ENCODE data around the gene DUSP11. TPM values are rescaled to one million over a fixed set of nuclear protein-coding genes. Genes with fewer than 3 reads are reported as not detected.
"Not testable (repeated sequence)": the region's sequence is repeated elsewhere in the genome, so short reads cannot be mapped to it uniquely, and the experiment has no call there.

Gene DUSP11
- total RNA-seq, 4 donors from 2014 or later: 13.6 to 15.8 (median 14.7) TPM

- no peaks in the 10 kb centered on the region for H3K27me3 ChIP-seq
- in situ Hi-C loops (cut with MboI; ENCODE audit: low sequenced_read_pairs in 4 of 4): no loop called here
- no peak overlapping the region for H3K4me3 ChIP-seq
- H3K27ac ChIP-seq: no peak overlapping the region
- intact Hi-C loops (cut with DNase I; ENCODE audit: low total_unique reads): no loop called here
- no peak for DNase-seq
- TF ChIP-seq POLR2A (IDR thresholded peaks at IDR 0.05) (no peak), CTCF (IDR thresholded peaks at IDR 0.05 in 4 of 5, conservative IDR thresholded peaks at IDR 0.05 in 1 of 5) (no peak)
- no peaks in the 10 kb centered on the region for H3K9me3 ChIP-seq
- peaks cover 10 to 11% of the 10 kb centered on the region in 2 donors for H3K4me1 ChIP-seq
- no peak for ATAC-seq
- peaks cover 4 to 72% of the 10 kb centered on the region in 2 donors for H3K36me3 ChIP-seq
Measured at GRCh38 chr2:73762571-73762970, 17.3 kb downstream of the DUSP11 start.

- intact Hi-C loops (cut with DNase I; ENCODE audit: low total_unique reads): no loop called here
Measured at GRCh38 chr2:73759904-73760303, 20.0 kb downstream of the DUSP11 start.

GRCh38 chr2:73759285-73759764, 20.6 kb downstream of the DUSP11 start:
- ATAC-seq: no peak
- no peak for DNase-seq
- no peak overlapping the region for H3K27ac ChIP-seq

More at GRCh38 chr2:73759904-73760303, 20.0 kb downstream of the DUSP11 start:
- TF ChIP-seq POLR2A (IDR thresholded peaks at IDR 0.05): no peak
- TF ChIP-seq CTCF (IDR thresholded peaks at IDR 0.05 in 4 of 5, conservative IDR thresholded peaks at IDR 0.05 in 1 of 5): no peak
- peaks cover 4 to 46% of the 10 kb centered on the region in 2 donors for H3K36me3 ChIP-seq
- in situ Hi-C loops (cut with MboI; ENCODE audit: low sequenced_read_pairs in 4 of 4): no loop called here
- H3K4me1 ChIP-seq: peaks cover 10 to 11% of the 10 kb centered on the region in 2 donors
- DNase-seq: no peak
- ATAC-seq: no peak
- no peaks in the 10 kb centered on the region for H3K9me3 ChIP-seq
- no peak overlapping the region for H3K27ac ChIP-seq
- H3K27me3 ChIP-seq: no peaks in the 10 kb centered on the region
- no peak overlapping the region for H3K4me3 ChIP-seq

GRCh38 chr2:73754332-73754731, 25.6 kb downstream of the DUSP11 start:
- H3K36me3 ChIP-seq: peaks cover 0 to 23% of the 10 kb centered on the region in 2 donors
- H3K9me3 ChIP-seq; DNase-seq; H3K27ac ChIP-seq; ATAC-seq; in situ Hi-C loops (cut with MboI; ENCODE audit: low sequenced_read_pairs in 4 of 4); H3K4me3 ChIP-seq; H3K27me3 ChIP-seq; H3K4me1 ChIP-seq; intact Hi-C loops (cut with DNase I; ENCODE audit: low total_unique reads): not testable (repeated sequence)

More at GRCh38 chr2:73759285-73759764, 20.6 kb downstream of the DUSP11 start:
- Histone ChIP-seq H3K4me1 (peaks cover 10 to 11% of the 10 kb centered on the region in 2 donors), H3K9me3 (no peaks in the 10 kb centered on the region), H3K4me3 (no peak overlapping the region), H3K27me3 (no peaks in the 10 kb centered on the region), H3K36me3 (peaks cover 4 to 43% of the 10 kb centered on the region in 2 donors)
- no peak for TF ChIP-seq POLR2A (IDR thresholded peaks at IDR 0.05)
- no peak for TF ChIP-seq CTCF (IDR thresholded peaks at IDR 0.05 in 4 of 5, conservative IDR thresholded peaks at IDR 0.05 in 1 of 5)
- intact Hi-C loops (cut with DNase I; ENCODE audit: low total_unique reads) (no loop called here), in situ Hi-C loops (cut with MboI; ENCODE audit: low sequenced_read_pairs in 4 of 4) (no loop called here)

GRCh38 chr2:73749314-73749713, 30.6 kb downstream of the DUSP11 start:
- H3K4me3 ChIP-seq: no peak overlapping the region
- H3K4me1 ChIP-seq: no peaks in the 10 kb centered on the region
- in situ Hi-C loops (cut with MboI; ENCODE audit: low sequenced_read_pairs in 4 of 4) (loop anchor here in 3 of 4 donors (25.0 kb wide), 2 partner anchors 362 to 512 kb away; partner anchors contain the start of genes CCT7 (in 3 of the 3), PRADC1 (in 3 of the 3) and ALMS1 (in 1 of the 3)), intact Hi-C loops (cut with DNase I; ENCODE audit: low total_unique reads) (no loop called here)
- peaks cover 0 to 32% of the 10 kb centered on the region in 2 donors for H3K36me3 ChIP-seq
- H3K27me3 ChIP-seq: no peaks in the 10 kb centered on the region
- TF ChIP-seq POLR2A (IDR thresholded peaks at IDR 0.05) (no peak), CTCF (IDR thresholded peaks at IDR 0.05 in 4 of 5, conservative IDR thresholded peaks at IDR 0.05 in 1 of 5) (no peak)
- DNase-seq (no peak), ATAC-seq (no peak)
- H3K27ac ChIP-seq: no peak overlapping the region
- H3K9me3 ChIP-seq: no peaks in the 10 kb centered on the region

Data from gastrocnemius medialis (tissue), 4 donors.